Activated T-cell treated with anti-CD3 and anti-CD28 coated beads for 24 hours (primary cell): ENCODE data around the gene TH.
A peak's percentile ranks its signal among the peaks of the same experiment; 100 is the strongest.
"Not testable (repeated sequence)": the region's sequence is repeated elsewhere in the genome, so short reads cannot be mapped to it uniquely, and the experiment has no call there.

Experiments used
- DNase-seq: peaks from one replicate; pipeline ENCODE4 v3.0.0-alpha.2; 2020; ENCODE audit warnings: low read depth

The TH gene

DNA sequence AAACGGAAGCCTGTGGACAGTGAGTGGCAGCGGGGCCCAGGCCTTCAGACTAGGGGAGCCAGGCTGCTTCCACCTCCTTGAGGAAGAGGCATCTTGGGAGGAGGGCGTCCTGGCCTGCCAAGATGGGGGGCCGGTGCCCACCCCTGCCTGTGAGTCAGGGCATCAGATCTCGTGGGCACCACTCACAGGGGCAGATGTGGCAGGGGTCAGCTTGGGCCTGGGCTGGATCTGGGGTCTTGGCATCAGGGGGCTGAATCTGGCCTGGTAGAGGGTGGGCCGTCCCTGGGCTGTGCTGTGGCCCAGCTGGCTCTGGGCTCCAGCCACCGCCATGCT, 24.1 kb upstream of the TH start:
- no peak for DNase-seq

GRCh38 chr11:2194877-2195755, 23.5 kb upstream of the TH start:
- peak; percentile 42 for DNase-seq

- not testable (repeated sequence) for DNase-seq
Observed at GRCh38 chr11:2193888-2194595, 22.4 kb upstream of the TH start.

DNA sequence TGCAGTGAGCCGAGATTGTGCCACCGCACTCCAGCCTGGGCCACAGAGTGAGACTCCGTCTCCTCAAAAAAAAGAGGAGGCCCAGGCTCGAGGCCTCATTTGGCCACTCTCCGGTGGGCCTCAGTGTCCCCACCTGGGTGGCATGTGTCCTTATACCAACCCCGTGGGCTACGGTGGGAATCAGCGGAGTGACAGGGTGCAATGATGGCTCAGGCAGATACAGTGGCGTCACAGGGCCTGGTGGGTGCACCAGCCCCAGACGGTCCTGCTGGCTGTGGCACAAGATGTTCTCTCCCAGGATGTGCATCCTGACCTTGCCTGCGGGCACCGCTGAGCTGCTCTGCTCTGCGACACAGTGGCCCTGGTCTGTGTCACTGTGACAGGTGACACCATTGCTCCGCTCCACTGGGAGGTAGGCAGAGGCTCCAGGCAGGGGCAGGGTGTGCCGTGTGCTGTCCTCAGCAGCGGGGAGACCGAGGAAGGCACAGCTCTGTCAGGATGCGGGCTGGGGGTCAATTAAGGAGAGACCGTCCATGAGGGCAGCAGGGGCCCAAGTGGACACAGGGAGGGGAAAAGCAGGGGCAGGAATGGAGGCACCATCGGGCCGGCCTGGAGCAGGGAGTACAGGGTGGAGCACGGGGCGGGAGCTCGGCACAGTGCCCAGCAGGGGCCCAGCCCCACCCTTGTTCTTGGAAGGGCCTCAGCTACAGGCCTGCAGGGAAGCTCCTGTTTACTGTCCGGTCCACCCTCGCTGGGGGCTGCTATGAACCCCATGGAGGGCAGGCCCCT, 21.7 kb upstream of the TH start:
- no peak for DNase-seq

GRCh38 chr11:2192435-2192834, 20.8 kb upstream of the TH start:
- DNase-seq, result no peak

DNA sequence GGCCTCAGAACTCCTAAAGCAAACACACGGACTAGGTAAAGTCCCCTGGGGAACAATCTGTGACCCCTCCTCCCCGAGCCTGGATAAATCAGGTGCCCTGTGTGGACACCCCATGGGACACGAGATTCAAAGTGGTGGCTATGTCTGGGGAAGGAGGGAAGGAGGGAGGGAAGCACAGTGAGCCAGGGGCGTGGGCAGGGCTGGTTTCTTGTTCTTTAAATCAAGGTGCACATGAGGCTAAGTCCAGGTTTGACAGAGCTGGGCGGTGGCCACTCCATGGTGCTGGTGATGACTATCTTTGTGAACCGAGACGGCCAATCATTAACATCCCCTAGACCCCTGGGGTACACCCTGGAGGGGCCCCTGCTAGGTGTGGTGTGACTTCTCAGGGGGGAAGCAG, 20.3 kb upstream of the TH start:
- no peak for DNase-seq

DNA sequence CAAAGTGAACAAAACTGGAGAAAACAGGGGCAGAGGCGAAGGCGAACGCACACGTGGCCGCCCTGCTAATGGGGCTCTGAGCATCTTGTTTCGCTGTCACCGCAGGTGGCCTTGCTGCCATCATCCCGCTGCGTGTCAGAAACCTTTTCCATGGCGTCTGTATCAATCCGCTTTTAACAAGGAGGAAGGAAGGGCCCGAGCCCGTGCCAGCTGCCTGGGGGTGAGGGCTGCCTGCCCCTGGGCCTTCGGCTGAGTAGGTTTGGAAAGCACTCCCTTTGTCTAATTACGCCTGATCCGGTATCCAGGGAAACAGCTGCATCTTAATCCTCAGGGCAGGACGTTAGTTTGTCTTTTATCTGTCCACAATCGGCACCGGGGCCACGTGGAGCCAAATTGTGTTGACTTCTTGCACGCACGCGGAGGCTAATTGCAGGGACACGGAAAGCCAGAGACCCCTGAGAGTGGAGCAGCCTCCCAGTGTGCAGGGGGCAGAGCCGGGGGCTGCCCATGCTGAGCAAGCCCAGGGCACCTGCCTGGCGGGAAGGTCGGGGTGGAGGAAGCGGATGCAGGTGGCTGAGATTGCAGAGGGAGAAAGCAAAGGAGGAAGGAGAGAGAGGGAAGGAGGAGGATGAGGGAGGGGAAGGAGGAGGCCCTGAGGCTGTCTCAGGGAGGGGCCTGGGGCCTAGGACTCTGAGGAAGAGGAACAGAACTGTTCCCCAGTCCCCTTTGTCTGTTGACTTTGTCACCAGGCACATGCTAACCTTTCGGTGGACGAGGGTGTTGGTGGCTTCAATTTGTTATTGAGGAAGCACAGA, 19.2 kb upstream of the TH start:
- no peak for DNase-seq

GRCh38 chr11:2189938-2190656, 18.5 kb upstream of the TH start:
- DNase-seq, result no peak

GRCh38 chr11:2188745-2189144, 17.1 kb upstream of the TH start:
- no peak for DNase-seq

DNA sequence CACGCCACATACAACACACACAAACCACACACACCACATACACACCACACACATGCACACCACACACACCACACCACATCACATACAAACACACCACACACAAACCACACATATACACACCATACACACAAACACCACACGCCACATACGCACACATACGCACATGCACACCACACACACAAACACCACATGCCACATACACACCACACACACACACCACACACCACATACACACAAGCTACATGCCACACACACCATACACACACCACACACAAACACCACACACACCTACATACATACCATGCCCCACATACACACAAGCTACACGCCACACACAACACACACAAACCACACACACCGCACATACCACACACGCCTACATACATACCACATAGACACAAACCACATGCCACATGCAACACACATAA, 15.7 kb upstream of the TH start:
- no peak for DNase-seq

DNA sequence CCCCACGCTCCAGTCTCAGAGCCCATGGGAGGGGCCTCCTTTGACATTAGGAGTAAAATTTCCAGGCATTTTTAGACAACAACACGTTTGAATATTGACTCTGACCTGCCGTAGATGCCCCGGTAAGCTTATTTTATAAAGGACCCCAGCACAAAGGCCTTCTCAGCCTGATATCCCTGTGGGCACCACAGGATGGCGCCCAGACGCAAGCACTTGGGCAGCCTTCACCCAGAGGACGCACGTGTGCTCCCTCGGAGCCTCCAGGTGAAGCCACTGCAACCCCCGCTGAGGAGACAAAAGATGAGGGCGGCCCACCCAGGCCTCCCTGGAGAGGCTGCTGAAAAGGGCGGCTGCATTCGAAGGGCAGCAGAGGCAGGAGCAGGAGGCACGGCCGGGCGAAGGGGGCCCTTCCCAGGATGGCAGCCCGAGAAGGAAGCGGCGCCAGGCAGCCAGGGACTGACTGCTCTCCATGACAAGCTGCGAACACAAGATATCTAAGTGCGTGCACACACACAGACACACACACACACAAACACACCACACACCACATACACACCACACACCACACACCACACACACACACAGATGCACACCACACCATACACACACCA, 15.2 kb upstream of the TH start:
- peak; percentile 28 for DNase-seq

DNA sequence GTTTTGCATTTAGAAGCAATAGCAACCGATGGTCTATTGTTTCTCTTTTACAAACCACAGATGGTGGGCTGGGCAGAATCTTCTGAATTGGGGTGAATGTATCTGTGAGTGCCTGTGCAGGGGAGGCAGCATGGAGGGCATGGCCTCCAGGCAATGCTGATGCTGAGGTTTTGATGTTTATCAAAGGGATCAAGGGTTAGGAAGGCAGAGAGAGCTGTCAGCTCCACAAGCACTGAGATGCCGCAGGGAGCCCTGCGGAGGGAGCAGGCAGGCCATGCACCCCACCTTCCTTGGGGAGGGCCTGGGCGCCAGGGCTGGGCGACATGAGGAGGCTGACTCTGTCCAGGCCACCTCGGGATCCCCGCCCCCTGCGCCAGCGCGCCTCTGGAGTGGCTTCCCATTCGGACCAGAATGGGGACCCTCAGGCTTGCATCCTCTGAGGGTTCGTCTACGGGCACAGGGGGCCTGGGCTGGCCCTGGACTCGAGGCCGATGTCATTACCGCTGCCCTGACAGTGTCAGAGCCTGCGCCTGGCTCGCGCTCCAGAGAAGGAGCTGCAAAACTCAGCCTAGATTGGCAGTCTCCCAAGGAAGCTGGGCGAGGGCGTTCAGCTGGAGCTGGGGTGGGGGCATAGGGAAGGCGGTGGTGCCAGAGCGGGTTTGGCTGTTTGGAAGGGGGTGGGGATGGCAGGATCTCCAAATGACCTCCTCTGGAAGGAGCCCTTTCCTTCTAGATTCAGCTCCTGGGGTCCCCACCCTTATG, 13.9 kb upstream of the TH start:
- no peak for DNase-seq

DNA sequence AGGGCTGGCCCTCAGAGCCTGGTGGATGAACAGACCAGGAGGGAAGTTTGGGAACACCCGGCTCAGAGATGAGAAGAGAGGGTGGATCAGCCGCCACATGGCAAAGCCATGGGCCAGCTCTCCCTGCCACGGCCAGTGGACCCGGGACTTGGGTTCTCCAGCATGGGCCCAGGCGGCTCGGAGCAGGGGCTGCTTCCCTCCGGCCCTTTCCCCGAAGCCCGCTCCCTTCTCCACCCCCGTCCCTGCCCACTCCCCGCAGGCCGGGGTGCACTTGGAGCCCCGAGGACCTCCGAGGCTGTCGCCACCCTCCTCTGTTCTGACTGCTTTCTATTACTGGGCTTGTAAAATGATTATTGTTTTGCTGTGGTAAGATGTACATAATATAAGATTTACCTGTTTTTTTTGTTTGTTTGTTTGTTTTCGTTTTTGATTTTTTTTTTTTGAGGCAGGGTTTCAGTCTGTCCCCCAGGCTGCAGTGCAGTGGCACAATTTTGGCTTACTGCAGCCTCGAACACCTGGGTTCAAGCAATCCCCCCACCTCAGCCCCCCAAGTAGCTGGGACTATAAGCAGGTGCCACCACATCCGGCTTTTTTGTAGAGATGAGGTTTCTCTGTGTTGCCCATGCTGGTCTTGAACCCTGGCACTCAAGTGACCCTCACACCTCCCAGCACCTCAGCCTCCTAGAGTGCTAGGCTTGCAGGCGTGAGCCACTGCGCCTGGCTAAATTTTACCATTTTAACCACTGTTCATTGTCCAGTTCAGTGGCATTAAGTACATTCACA, 11.3 kb upstream of the TH start:
- DNase-seq, result no peak

- DNase-seq, result no peak
Observed at GRCh38 chr11:2182075-2182474, 10.5 kb upstream of the TH start.

- DNase-seq, result no peak
Observed at GRCh38 chr11:2180789-2181370, 9.3 kb upstream of the TH start.

- no peak for DNase-seq
Observed at GRCh38 chr11:2180347-2180746, 8.7 kb upstream of the TH start.

DNA sequence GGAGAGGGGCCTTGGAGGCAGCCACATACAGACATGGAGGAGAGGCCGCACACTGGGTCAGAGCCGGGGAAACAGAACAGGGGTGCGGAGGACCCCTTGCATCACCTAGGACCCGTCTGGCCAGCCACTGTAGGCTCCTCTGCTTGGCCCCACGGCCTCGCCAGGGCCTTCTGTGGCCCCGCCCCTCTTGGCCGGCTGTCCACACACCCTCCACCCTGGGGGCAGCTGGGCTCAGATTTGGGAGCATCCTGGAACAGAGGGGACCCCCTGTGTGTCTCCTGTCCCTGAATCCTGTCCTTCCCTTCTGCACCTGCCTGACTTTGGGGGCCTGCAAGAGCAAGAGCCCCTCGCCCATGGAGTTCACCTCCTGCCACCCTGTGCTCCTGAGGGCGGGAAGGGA, 7.9 kb upstream of the TH start:
- DNase-seq, result no peak

DNA sequence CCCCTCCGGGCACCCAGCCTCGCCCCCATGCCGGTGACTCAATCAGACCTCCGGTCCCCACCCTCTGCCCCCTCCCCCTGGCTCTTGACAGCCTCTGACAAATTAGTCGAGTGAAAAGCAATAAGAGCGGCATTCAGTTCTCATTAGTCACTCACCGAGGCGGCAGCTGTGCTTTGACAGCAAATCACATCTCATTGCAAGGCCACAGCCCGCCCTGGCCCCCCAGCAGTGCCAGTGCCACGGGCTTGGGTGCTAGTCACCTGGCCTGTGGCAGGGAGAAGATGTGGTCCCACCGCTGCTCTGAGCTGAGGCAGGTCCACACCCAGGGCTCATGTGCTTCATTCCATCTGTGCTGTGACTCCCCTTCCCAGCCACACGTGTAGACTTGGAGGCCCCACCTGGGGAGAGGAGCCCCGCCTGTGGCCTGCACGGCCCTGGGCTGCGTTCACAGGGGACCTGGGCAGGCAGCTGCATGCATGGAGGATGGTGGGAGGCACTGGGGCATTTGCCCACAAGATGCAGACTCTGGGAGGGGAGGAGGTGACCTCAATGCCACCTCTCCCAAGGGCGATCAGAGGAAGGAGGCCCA, 7.4 kb upstream of the TH start:
- DNase-seq, result no peak
